Measurements from ENCODE around the gene AGBL1. TPM values are rescaled to one million over a fixed set of nuclear protein-coding genes. Genes with fewer than 3 reads are reported as not detected.

The AGBL1 gene
- polyA plus RNA-seq, 2 of the 4 experiments (the other 2 are of a cell fraction): not detected

DNA sequence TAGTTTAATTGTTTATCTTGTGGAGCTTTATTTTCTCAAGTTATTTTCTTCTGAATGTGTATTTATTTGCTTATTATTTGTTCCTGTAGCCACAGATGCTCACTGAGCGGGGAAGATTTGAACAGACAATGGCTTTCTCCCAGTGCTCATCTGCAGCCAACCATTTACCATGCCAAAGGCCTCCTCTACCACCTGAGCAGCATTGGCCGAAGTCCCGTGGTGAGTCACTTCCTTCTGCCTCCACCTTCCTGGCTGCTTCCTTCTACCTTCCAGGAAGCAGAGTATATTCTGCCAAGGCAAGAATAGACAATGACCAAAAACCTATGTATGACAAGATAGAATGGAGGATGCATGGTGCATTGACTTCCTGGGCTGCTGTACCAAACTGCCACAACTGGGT, 443.1 kb downstream of the AGBL1 start:
- Histone ChIP-seq H3K9me3 (0 out of 3 replicates have a peak, but pooled peaks cover 4% of the 10 kb centered on the region), H3K4me3 (no peak overlapping the region), H3K27ac (no peak overlapping the region), H3K4me2 (no peak overlapping the region), H3K4me1 (no peaks in the 10 kb centered on the region)
- POLR2A ChIA-PET: no interaction called here
- DNase-seq (ENCODE audit: low read depth in 1 of 2, low spot score in 1 of 2) (no peak), ATAC-seq (no peak), FAIRE-seq (no peak)
- under 1% methylated on average over 3 of the region's 3 CpGs for WGBS (ENCODE audit: missing lambda C conversion rate)
- TF ChIP-seq, protein P1, sequence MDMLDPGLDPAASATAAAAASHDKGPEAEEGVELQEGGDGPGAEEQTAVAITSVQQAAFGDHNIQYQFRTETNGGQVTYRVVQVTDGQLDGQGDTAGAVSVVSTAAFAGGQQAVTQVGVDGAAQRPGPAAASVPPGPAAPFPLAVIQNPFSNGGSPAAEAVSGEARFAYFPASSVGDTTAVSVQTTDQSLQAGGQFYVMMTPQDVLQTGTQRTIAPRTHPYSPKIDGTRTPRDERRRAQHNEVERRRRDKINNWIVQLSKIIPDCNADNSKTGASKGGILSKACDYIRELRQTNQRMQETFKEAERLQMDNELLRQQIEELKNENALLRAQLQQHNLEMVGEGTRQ (IDR thresholded peaks at IDR 0.05): no peak
- no peak for TF ChIP-seq ZFP36 (IDR thresholded peaks at IDR 0.05; ENCODE audit: borderline replicate concordance, partially characterized antibody)
- no peak for TF ChIP-seq KDM1A (IDR thresholded peaks at IDR 0.05; ENCODE audit: low read depth)
- TF ChIP-seq NFE2L2 (conservative IDR thresholded peaks at IDR 0.05; ENCODE audit: low read length): no peak
- TF ChIP-seq CBX8 (IDR thresholded peaks at IDR 0.05): no peak
- no peak for TF ChIP-seq RNF2 (IDR thresholded peaks at IDR 0.05; ENCODE audit: borderline replicate concordance, low read depth)
- no peak for TF ChIP-seq FOXS1 (CRISPR knock-in tag; IDR thresholded peaks at IDR 0.05)
- TF ChIP-seq, protein P2, sequence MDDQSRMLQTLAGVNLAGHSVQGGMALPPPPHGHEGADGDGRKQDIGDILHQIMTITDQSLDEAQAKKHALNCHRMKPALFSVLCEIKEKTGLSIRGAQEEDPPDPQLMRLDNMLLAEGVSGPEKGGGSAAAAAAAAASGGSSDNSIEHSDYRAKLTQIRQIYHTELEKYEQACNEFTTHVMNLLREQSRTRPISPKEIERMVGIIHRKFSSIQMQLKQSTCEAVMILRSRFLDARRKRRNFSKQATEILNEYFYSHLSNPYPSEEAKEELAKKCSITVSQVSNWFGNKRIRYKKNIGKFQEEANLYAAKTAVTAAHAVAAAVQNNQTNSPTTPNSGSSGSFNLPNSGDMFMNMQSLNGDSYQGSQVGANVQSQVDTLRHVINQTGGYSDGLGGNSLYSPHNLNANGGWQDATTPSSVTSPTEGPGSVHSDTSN (IDR thresholded peaks at IDR 0.05): no peak
- TF ChIP-seq, protein P3, sequence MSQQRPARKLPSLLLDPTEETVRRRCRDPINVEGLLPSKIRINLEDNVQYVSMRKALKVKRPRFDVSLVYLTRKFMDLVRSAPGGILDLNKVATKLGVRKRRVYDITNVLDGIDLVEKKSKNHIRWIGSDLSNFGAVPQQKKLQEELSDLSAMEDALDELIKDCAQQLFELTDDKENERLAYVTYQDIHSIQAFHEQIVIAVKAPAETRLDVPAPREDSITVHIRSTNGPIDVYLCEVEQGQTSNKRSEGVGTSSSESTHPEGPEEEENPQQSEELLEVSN (IDR thresholded peaks at IDR 0.05; ENCODE audit: borderline replicate concordance, low read depth): no peak
- TF ChIP-seq HOXA7 (CRISPR knock-in tag; IDR thresholded peaks at IDR 0.05): no peak
- TF ChIP-seq MAZ (IDR thresholded peaks at IDR 0.05; ENCODE audit: borderline replicate concordance, low read depth, low read length): no peak
- no peak for TF ChIP-seq CBX2 (IDR thresholded peaks at IDR 0.05; ENCODE audit: borderline replicate concordance, low read depth)
- no peak for TF ChIP-seq PHF8 (IDR thresholded peaks at IDR 0.05; ENCODE audit: borderline replicate concordance, low read depth)
- no peak for TF ChIP-seq NPAS2 (CRISPR knock-in tag; IDR thresholded peaks at IDR 0.05; ENCODE audit: borderline replicate concordance)
- TF ChIP-seq EP300 (IDR thresholded peaks at IDR 0.05): no peak
- TF ChIP-seq, protein P4, sequence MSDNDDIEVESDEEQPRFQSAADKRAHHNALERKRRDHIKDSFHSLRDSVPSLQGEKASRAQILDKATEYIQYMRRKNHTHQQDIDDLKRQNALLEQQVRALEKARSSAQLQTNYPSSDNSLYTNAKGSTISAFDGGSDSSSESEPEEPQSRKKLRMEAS (IDR thresholded peaks at IDR 0.05): no peak
- TF ChIP-seq FOSB (CRISPR knock-in tag; IDR thresholded peaks at IDR 0.05): no peak
- no peak for TF ChIP-seq RAD21 (conservative IDR thresholded peaks at IDR 0.05 in 1 of 2, IDR thresholded peaks at IDR 0.05 in 1 of 2)
- TF ChIP-seq, protein P5, sequence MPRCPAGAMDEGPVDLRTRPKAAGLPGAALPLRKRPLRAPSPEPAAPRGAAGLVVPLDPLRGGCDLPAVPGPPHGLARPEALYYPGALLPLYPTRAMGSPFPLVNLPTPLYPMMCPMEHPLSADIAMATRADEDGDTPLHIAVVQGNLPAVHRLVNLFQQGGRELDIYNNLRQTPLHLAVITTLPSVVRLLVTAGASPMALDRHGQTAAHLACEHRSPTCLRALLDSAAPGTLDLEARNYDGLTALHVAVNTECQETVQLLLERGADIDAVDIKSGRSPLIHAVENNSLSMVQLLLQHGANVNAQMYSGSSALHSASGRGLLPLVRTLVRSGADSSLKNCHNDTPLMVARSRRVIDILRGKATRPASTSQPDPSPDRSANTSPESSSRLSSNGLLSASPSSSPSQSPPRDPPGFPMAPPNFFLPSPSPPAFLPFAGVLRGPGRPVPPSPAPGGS (IDR thresholded peaks at IDR 0.05): no peak
- TF ChIP-seq SREBF2 (IDR thresholded peaks at IDR 0.05): no peak
- CTCF ChIA-PET: no interaction called here

DNA sequence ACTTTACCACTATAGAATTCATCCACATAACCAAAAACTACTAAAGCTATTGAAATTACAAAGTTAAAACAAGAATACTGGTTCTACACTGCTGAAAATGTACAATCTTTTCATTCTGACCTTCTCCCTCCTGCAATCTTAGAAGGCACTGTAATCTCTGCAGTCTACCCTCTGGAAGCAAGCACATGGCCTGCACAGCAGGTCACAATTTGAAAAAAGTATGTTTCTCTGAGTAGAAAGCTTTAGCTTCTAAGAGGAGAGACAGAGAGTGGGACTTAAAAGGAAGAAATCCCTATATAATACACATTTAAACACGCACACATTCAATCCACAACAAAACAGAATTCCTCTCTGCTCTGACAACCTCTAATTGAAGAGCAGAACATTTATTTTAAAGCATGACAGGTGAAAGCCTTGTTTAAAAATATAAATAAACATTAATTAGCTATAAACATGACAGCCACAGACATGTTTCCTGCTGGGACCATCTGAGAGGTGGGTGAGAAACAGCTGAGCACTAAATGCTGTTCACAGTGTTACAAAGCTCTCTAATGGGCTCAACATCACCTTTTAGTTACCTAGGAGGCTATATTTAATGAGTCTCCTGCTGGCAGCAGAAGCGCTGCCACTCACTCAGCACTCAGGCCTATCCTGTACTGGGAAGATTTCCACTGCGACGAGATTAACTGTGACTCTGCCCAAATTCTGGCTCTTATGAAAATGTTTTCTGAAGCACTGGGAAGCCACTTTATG, 447.4 kb downstream of the AGBL1 start:
- no peak for FAIRE-seq
- WGBS (ENCODE audit: missing lambda C conversion rate): 53% methylated on average over 4 of the region's 4 CpGs
- H3K9me3 ChIP-seq: 0 out of 3 replicates have a peak, but pooled peaks cover 4% of the 10 kb centered on the region
- TF ChIP-seq, protein P6, sequence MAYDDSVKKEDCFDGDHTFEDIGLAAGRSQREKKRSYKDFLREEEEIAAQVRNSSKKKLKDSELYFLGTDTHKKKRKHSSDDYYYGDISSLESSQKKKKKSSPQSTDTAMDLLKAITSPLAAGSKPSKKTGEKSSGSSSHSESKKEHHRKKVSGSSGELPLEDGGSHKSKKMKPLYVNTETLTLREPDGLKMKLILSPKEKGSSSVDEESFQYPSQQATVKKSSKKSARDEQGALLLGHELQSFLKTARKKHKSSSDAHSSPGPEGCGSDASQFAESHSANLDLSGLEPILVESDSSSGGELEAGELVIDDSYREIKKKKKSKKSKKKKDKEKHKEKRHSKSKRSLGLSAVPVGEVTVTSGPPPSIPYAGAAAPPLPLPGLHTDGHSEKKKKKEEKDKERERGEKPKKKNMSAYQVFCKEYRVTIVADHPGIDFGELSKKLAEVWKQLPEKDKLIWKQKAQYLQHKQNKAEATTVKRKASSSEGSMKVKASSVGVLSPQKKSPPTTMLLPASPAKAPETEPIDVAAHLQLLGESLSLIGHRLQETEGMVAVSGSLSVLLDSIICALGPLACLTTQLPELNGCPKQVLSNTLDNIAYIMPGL (CRISPR knock-in tag; IDR thresholded peaks at IDR 0.05; ENCODE audit: borderline replicate concordance): no peak
- TF ChIP-seq MAFK (IDR thresholded peaks at IDR 0.05; ENCODE audit: partially characterized antibody): no peak
- no peak for TF ChIP-seq BHLHE40 (IDR thresholded peaks at IDR 0.05; ENCODE audit: low read depth, low read length)
- TF ChIP-seq, protein P7, sequence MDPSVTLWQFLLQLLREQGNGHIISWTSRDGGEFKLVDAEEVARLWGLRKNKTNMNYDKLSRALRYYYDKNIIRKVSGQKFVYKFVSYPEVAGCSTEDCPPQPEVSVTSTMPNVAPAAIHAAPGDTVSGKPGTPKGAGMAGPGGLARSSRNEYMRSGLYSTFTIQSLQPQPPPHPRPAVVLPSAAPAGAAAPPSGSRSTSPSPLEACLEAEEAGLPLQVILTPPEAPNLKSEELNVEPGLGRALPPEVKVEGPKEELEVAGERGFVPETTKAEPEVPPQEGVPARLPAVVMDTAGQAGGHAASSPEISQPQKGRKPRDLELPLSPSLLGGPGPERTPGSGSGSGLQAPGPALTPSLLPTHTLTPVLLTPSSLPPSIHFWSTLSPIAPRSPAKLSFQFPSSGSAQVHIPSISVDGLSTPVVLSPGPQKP (IDR thresholded peaks at IDR 0.05; ENCODE audit: low read depth, low read length): no peak
- no peak for TF ChIP-seq CHD2 (IDR thresholded peaks at IDR 0.05; ENCODE audit: low read length, partially characterized antibody)
- TF ChIP-seq SREBF2 (IDR thresholded peaks at IDR 0.05): no peak
- TF ChIP-seq, protein P8, sequence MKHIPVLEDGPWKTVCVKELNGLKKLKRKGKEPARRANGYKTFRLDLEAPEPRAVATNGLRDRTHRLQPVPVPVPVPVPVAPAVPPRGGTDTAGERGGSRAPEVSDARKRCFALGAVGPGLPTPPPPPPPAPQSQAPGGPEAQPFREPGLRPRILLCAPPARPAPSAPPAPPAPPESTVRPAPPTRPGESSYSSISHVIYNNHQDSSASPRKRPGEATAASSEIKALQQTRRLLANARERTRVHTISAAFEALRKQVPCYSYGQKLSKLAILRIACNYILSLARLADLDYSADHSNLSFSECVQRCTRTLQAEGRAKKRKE (CRISPR knock-in tag; IDR thresholded peaks at IDR 0.05; ENCODE audit: low read depth): no peak
- TF ChIP-seq, protein P5 (IDR thresholded peaks at IDR 0.05): no peak

More for the DNA sequence above, 447.4 kb downstream of the AGBL1 start:
- POLR2A ChIA-PET: no interaction called here
- ATAC-seq (no peak; a peak in 1 of 6 replicates), DNase-seq (ENCODE audit: low read depth in 1 of 2, low spot score in 1 of 2) (no peak)
- H3K4me2 ChIP-seq: no peak overlapping the region
- CTCF ChIA-PET: no interaction called here
- H3K4me1 ChIP-seq: no peaks in the 10 kb centered on the region
- H3K27ac ChIP-seq: no peak overlapping the region
- H3K4me3 ChIP-seq: no peak overlapping the region

Measured in A549 (cell line).